Mammary epithelial cell (primary cell): ENCODE results near the gene CEP55.

Experiments
- EZH2 ChIP-seq: IDR thresholded peaks from 2 replicates; pipeline ENCODE4 v1.6.1; 2012; ENCODE audit warnings: low read length, inconsistent platforms, borderline replicate concordance
- TF ChIP-seq, protein P1 (sequence below), 2 donors: IDR thresholded peaks in 1 of 2; conservative IDR thresholded peaks in 1 of 2; 2 replicates each; pipeline ENCODE4 v1.5.1; 2011 to 2012; ENCODE audit warnings: inconsistent platforms in 2 of 2, low read length in 2 of 2, mild to moderate bottlenecking in 2 of 2, control low read depth in 1 of 2, low read depth in 1 of 2; ENCODE audit not compliant: insufficient read depth in 1 of 2; ENCODE audit errors: extremely low read depth in 1 of 2

DNA sequence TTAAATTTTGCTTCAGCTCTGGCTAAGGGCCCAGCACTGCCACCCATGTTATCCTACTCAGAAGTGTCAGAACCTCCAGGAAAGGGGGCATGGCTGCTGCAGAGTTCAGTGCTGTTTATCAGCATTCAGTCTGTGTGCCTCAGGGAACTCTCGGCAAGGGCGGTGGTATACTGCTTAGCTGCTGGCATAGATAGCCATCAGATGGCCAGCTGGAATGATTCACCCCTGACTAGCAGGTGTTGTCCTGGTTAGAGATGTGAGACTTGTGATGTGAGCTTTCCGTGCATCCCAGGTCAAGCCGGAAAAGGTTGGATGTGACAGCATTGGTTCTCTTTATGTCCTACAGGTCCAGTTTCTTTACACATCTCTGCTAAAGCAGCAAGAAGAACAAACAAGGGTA, 22.1 kb downstream of the CEP55 start:
- TF ChIP-seq, protein P1, sequence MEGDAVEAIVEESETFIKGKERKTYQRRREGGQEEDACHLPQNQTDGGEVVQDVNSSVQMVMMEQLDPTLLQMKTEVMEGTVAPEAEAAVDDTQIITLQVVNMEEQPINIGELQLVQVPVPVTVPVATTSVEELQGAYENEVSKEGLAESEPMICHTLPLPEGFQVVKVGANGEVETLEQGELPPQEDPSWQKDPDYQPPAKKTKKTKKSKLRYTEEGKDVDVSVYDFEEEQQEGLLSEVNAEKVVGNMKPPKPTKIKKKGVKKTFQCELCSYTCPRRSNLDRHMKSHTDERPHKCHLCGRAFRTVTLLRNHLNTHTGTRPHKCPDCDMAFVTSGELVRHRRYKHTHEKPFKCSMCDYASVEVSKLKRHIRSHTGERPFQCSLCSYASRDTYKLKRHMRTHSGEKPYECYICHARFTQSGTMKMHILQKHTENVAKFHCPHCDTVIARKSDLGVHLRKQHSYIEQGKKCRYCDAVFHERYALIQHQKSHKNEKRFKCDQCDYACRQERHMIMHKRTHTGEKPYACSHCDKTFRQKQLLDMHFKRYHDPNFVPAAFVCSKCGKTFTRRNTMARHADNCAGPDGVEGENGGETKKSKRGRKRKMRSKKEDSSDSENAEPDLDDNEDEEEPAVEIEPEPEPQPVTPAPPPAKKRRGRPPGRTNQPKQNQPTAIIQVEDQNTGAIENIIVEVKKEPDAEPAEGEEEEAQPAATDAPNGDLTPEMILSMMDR (conservative IDR thresholded peaks at IDR 0.05 in 1 of 2, IDR thresholded peaks at IDR 0.05 in 1 of 2; ENCODE audit: extremely low read depth in 1 of 2, insufficient read depth in 1 of 2, low read depth in 1 of 2, low read length in 2 of 2): no peak
- no peak for TF ChIP-seq EZH2
